Esophagus squamous epithelium (tissue), 4 donors: ENCODE measurements around the gene CNTRL.

Source experiments
- POLR2A ChIP-seq, 4 donors: fragments of 450-650 bp; IDR thresholded peaks; one replicate each; pipeline ENCODE4 v1.6.1; 2017; ENCODE audit warnings: antibody characterized with exemption in 4 of 4, mild to moderate bottlenecking in 4 of 4, moderate library complexity in 3 of 4
- TF ChIP-seq, protein P1 (sequence below), 6 experiments: fragments of 450-650 bp in 4 of 6; fragments of 200-600 bp in 2 of 6; sonication (generic) in 2 of 6; IDR thresholded peaks; one replicate each; pipeline ENCODE4 v1.5.1; 2016 to 2019; ENCODE audit warnings: antibody characterized with exemption in 6 of 6, mild to moderate bottlenecking in 4 of 6, moderate library complexity in 4 of 6

DNA sequence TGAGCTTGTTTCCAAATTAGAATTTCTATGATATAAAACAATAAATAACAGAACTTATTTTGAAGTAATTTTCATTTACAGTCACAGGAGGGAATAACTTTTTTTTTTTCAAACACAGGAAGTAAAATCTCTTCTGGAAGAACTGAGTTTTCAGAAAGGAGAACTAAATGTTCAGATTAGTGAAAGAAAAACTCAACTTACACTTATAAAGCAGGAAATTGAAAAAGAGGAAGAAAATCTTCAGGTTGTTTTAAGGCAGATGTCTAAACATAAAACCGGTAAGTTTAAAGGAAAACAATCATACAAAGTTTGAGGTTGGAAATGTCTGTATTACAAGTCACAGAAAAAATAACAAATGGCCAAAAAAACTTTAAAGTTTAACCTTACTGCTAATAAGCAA lies 85.3 kb downstream of the CNTRL start:
- TF ChIP-seq, protein P1, sequence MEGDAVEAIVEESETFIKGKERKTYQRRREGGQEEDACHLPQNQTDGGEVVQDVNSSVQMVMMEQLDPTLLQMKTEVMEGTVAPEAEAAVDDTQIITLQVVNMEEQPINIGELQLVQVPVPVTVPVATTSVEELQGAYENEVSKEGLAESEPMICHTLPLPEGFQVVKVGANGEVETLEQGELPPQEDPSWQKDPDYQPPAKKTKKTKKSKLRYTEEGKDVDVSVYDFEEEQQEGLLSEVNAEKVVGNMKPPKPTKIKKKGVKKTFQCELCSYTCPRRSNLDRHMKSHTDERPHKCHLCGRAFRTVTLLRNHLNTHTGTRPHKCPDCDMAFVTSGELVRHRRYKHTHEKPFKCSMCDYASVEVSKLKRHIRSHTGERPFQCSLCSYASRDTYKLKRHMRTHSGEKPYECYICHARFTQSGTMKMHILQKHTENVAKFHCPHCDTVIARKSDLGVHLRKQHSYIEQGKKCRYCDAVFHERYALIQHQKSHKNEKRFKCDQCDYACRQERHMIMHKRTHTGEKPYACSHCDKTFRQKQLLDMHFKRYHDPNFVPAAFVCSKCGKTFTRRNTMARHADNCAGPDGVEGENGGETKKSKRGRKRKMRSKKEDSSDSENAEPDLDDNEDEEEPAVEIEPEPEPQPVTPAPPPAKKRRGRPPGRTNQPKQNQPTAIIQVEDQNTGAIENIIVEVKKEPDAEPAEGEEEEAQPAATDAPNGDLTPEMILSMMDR (IDR thresholded peaks at IDR 0.05): no peak
- no peak for TF ChIP-seq POLR2A (IDR thresholded peaks at IDR 0.05)
